OCI-LY7 (cell line): Measurements from ENCODE around the gene ARGLU1. TPM values are rescaled to one million over a fixed set of nuclear protein-coding genes. Genes with fewer than 3 reads are reported as not detected.

ENCODE experiments used
- BruUV-seq: library from RNA; stranded (reverse); fragments of 400-500 nt; replicated peaks from 2 replicates; lab custom pipeline; 2021; lab: Mats Ljungman, UMichigan
- CTCF ChIA-PET: fragments of 300-600 bp; sonication (Branson Sonifier 250); formaldehyde crosslinking; loops from one replicate; lab custom pipeline; 2022; ENCODE audit warnings: antibody characterized with exemption; ENCODE audit not compliant: unreplicated experiment; lab: Charles Lee
- POLR2A ChIA-PET: fragments of 300-600 bp; sonication (Branson Sonifier 250); formaldehyde crosslinking; loops from one replicate; lab custom pipeline; 2022; ENCODE audit warnings: antibody characterized with exemption; lab: Charles Lee
- DNase-seq: peaks from one replicate; pipeline ENCODE4 v3.0.0-alpha.2; 2015; ENCODE audit warnings: low spot score
- H2AFZ ChIP-seq: fragments of 200-600 bp; sonication (generic), shearing (Covaris generic); 2 replicates; pipeline ENCODE4 v1.6.1; 2014; ENCODE audit warnings: mild to moderate bottlenecking, antibody characterized with exemption, low read length, moderate library complexity
- H3K27ac ChIP-seq: fragments of 200-600 bp; sonication (generic); 2 replicates; pipeline ENCODE4 v1.5.1; 2014; ENCODE audit warnings: mixed run types, low read depth, mild to moderate bottlenecking, moderate library complexity, low read length, inconsistent platforms; ENCODE audit not compliant: poor library complexity, severe bottlenecking
- H3K36me3 ChIP-seq: fragments of 200-600 bp; sonication (generic); 2 replicates; pipeline ENCODE4 v1.6.1; 2014; ENCODE audit warnings: mild to moderate bottlenecking, antibody characterized with exemption, low read length, moderate library complexity, mixed read lengths; ENCODE audit not compliant: insufficient read depth
- H3K4me1 ChIP-seq: fragments of 200-600 bp; sonication (generic); 2 replicates; pipeline ENCODE4 v1.5.1; 2014; ENCODE audit warnings: mild to moderate bottlenecking, low read length; ENCODE audit not compliant: insufficient read depth, poor library complexity, severe bottlenecking
- H3K4me2 ChIP-seq: fragments of 200-600 bp; sonication (generic); 2 replicates; pipeline ENCODE4 v1.6.1; 2014; ENCODE audit warnings: mild to moderate bottlenecking, low read length
- H3K4me3 ChIP-seq: fragments of 200-600 bp; sonication (generic); 2 replicates; pipeline ENCODE4 v1.5.1; 2014; ENCODE audit warnings: mild to moderate bottlenecking, low read depth, low read length; ENCODE audit not compliant: poor library complexity, severe bottlenecking
- H3K79me2 ChIP-seq: fragments of 200-600 bp; sonication (generic); 2 replicates; pipeline ENCODE4 v1.6.1; 2016; ENCODE audit warnings: low read depth, mild to moderate bottlenecking, low read length, moderate library complexity, mixed read lengths; ENCODE audit not compliant: insufficient read depth
- H3K9me2 ChIP-seq: fragments of 200-600 bp; sonication (generic); 2 replicates; pipeline ENCODE4 v1.6.1; 2016; ENCODE audit warnings: mild to moderate bottlenecking, low read length, mixed read lengths; ENCODE audit not compliant: insufficient read depth
- H3K9me3 ChIP-seq: fragments of 200-600 bp; sonication (generic); 2 replicates; pipeline ENCODE4 v1.6.1; 2014; ENCODE audit warnings: mild to moderate bottlenecking, mixed run types, low read length, mixed read lengths
- H4K20me1 ChIP-seq: fragments of 200-600 bp; sonication (generic); 2 replicates; pipeline ENCODE4 v1.6.1; 2014; ENCODE audit warnings: mild to moderate bottlenecking, antibody characterized with exemption, low read length, moderate library complexity, mixed read lengths; ENCODE audit not compliant: insufficient read depth
- EZH2phosphoT487 ChIP-seq: fragments of 200-600 bp; sonication (generic); IDR thresholded peaks from 2 replicates; pipeline ENCODE4 v1.6.1; 2018; ENCODE audit warnings: low read depth, borderline replicate concordance, mild to moderate bottlenecking, mixed run types, antibody characterized with exemption, low read length, moderate library complexity, mixed read lengths
- intact Hi-C: fragments of 100-400 bp; cut with micrococcal nuclease; formaldehyde crosslinking; loops from one replicate; pipeline ENCODE4 v1.10.0; 2022; ENCODE audit not compliant: unreplicated experiment
- total RNA-seq, 2 experiments: library from RNA; depleted of rRNA in 1 of 2; stranded (reverse); fragments of >200 nt in 1 of 2; shearing (Covaris generic) in 1 of 2; gene quantifications; 2 replicates each; pipeline ENCODE4 v1.2.3, GENCODE V29; 2014 to 2022
- TF ChIP-seq, protein P1 (sequence below): fragments of 200-600 bp; sonication (generic); conservative IDR thresholded peaks from 2 replicates; pipeline ENCODE4 v1.5.1; 2014; ENCODE audit warnings: mild to moderate bottlenecking, antibody characterized with exemption, low read length, moderate library complexity, mixed read lengths

ARGLU1 gene
- total RNA-seq, 2 experiments from 2014 or later, result 71.6 to 71.9 TPM

DNA sequence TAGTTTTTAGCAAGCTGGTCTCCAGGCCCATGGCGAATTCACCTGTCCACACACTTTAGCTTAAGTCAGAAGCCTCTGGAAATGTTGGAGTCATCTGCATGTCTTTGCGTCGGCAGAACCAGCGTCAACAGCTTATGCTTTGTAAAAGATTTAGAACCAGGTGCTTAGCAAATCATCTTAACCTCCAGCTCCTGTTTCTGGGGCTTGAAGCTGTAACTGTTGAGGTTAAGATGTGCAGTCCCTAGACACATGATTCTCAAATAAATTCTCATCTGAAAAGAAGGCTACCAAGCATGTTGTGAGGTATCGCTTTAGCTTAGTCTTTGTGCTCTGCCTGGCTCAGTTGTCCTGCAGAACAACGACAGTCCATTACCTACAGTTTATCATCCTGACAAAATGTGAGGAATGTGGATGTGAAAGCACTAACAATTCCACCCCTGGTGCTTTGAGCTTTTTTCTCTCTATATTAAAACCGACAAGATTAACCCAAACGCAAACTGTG is 36.9 kb downstream of the ARGLU1 start:
- no peak overlapping the region for H2AFZ ChIP-seq
- H3K4me2 ChIP-seq, result no peak overlapping the region
- intact Hi-C loops, result no loop called here
- H3K79me2 ChIP-seq, result no peaks in the 10 kb centered on the region
- ChIA-PET POLR2A (no interaction called here), CTCF (no interaction called here)
- H4K20me1 ChIP-seq, result no peaks in the 10 kb centered on the region
- H3K27ac ChIP-seq, result no peak overlapping the region
- BruUV-seq, result no TSS peak
- H3K4me1 ChIP-seq, result no peaks in the 10 kb centered on the region
- TF ChIP-seq, protein P1, sequence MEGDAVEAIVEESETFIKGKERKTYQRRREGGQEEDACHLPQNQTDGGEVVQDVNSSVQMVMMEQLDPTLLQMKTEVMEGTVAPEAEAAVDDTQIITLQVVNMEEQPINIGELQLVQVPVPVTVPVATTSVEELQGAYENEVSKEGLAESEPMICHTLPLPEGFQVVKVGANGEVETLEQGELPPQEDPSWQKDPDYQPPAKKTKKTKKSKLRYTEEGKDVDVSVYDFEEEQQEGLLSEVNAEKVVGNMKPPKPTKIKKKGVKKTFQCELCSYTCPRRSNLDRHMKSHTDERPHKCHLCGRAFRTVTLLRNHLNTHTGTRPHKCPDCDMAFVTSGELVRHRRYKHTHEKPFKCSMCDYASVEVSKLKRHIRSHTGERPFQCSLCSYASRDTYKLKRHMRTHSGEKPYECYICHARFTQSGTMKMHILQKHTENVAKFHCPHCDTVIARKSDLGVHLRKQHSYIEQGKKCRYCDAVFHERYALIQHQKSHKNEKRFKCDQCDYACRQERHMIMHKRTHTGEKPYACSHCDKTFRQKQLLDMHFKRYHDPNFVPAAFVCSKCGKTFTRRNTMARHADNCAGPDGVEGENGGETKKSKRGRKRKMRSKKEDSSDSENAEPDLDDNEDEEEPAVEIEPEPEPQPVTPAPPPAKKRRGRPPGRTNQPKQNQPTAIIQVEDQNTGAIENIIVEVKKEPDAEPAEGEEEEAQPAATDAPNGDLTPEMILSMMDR, result no peak
- no peak for TF ChIP-seq EZH2phosphoT487
- H3K4me3 ChIP-seq, result no peak overlapping the region
- H3K9me2 ChIP-seq, result no peaks in the 10 kb centered on the region
- no peaks in the 10 kb centered on the region for H3K9me3 ChIP-seq
- H3K36me3 ChIP-seq, result no peaks in the 10 kb centered on the region
- no peak for DNase-seq

DNA sequence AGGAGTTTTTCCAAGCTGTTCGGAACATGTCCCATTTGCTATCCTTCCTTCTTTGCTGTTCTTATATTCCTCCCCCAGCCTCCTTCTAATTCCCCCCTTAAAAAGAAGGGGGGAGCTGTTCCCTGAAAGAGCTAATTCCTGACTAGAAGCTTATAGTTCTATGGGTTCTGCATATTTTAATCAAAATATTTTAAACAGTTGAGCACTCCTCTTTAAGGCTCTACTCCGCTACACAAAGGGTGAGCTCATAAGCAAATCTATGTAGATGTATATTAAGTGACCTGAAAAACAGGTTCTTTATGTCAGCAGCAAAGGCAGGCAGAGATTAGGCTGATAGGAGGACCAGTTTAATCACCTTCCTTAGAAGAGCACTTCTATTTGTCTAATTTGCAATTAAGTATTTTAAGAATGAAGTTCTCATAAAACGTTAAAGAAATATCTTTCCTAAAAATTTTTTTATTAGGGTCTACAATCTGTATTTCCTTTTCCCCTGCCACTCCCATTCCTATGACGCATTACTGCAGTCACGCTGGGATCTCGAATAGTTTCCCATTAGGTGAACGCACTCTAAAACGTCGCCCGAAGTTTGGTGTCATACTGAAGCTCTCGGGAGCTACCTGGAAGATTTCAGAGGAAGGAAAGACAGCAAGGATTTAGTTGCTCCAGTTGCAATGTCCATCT is 37.6 kb downstream of the ARGLU1 start:
- no peak for TF ChIP-seq EZH2phosphoT487
- intact Hi-C loops, result no loop called here
- H3K4me3 ChIP-seq, result no peak overlapping the region
- BruUV-seq, result no TSS peak
- H3K27ac ChIP-seq, result no peak overlapping the region
- POLR2A ChIA-PET, result no interaction called here
- H3K9me3 ChIP-seq, result no peaks in the 10 kb centered on the region
- no peak overlapping the region for H3K4me2 ChIP-seq
- CTCF ChIA-PET, result no interaction called here
- no peak for DNase-seq
- no peaks in the 10 kb centered on the region for H3K79me2 ChIP-seq
- no peaks in the 10 kb centered on the region for H3K4me1 ChIP-seq
- H3K9me2 ChIP-seq, result no peaks in the 10 kb centered on the region
- H2AFZ ChIP-seq, result no peak overlapping the region
- no peaks in the 10 kb centered on the region for H4K20me1 ChIP-seq
- H3K36me3 ChIP-seq, result no peaks in the 10 kb centered on the region

DNA sequence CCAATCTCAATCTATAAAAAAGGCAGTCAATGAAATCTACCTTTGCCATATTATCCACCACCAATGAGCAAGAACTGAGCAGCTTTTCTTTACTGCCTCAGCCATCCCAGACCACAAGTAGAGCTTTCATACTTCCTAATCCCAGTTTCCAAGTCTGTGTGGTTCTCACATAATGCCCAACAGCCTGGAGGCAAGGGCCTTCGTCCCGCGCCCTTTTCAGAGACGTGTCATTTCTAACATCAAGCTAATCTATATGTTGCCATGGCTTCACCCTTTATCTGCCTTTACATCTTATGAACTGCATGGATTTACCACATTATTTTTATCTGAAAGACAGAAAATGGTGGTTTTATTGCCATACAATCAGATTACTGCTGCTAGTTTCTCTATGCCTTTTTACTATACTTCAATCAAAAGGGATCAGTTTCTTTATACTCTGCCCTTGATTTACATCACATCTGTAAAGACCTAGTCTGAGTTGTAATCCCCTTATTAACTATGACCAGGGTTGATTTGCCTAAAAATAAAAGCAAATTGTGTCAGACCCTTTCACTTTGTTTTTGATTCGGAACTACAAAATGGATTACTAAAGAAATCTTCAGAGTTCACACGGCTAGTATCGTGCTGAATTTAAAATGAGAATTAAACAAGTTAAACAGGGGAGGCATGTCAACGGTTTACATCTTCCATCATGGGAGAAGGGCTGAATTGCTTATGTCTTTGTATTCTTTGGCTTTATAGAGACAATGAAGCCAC is 38.3 kb downstream of the ARGLU1 start:
- Histone ChIP-seq H3K9me3 (no peaks in the 10 kb centered on the region), H3K4me3 (no peak overlapping the region), H3K9me2 (no peaks in the 10 kb centered on the region), H3K27ac (no peak overlapping the region), H2AFZ (no peak overlapping the region), H3K36me3 (no peaks in the 10 kb centered on the region), H4K20me1 (no peaks in the 10 kb centered on the region), H3K4me2 (no peak overlapping the region), H3K79me2 (no peaks in the 10 kb centered on the region), H3K4me1 (no peaks in the 10 kb centered on the region)
- BruUV-seq, result no TSS peak
- intact Hi-C loops, result no loop called here
- no peak for DNase-seq
- TF ChIP-seq, protein P1, result no peak
- TF ChIP-seq EZH2phosphoT487, result no peak
- POLR2A ChIA-PET, result no interaction called here
- CTCF ChIA-PET, result no interaction called here
